ENCODE data around the gene ISYNA1. TPM values are rescaled to one million over a fixed set of nuclear protein-coding genes. Genes with fewer than 3 reads are reported as not detected.
A peak's percentile ranks its signal among the peaks of the same experiment; 100 is the strongest.

The ISYNA1 gene
- total RNA-seq, 1 donor from 2014 or later, result 18.3 TPM

DNA sequence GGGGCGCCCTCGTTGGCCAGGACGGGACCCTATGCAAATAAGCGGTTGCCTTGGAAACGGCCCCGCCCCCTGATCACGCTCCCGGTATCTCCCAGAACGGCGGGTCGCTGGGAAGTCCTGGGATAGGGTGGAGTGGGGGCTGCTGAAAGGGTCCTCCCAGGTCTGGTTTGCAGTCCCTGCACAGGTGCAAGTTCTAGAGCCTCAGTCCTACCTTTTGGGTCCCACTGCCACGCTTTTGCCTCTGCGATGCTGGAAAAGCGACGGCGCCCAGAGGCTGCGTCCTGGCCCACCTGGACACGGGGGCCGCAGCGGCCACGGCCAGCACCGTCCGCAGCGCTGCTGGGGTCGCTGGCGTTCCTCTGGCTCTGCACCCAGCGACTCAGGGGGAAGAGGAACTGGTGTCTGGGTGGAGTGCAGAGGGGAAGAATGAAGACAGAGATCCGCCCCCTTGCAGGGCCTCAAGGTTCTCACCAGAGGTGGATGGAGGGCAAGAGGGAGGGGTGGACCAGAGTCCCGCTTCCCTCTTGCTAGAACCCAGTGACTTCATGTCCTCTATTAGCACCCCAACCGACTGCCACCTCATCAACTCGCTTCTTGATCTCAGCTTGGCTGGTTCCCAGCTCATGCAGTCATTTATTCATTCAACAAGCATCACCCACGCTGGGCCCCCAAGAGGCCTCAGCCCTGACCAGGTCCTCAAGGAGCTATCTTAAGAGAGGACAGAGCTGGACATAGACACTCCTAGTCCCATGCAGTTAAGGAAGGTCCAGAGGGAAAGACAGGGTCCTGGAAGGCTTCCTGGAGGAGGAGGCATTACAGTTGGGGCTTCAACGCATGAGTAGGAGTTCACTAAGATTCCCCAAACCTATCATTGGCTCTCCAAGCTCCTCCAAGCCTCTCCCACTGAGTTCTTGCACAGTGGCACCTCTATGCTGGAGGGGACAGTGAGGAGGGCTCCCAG lies 40.4 kb downstream of the ISYNA1 start, which contains the start of gene LRRC25:
Gene LRRC25 (minus strand): TSS at position 381 of the 961 bp plus-strand sequence. CDS start 659 bp downstream, outside the sequence.
- no peak for DNase-seq (ENCODE audit: low spot score)

DNA sequence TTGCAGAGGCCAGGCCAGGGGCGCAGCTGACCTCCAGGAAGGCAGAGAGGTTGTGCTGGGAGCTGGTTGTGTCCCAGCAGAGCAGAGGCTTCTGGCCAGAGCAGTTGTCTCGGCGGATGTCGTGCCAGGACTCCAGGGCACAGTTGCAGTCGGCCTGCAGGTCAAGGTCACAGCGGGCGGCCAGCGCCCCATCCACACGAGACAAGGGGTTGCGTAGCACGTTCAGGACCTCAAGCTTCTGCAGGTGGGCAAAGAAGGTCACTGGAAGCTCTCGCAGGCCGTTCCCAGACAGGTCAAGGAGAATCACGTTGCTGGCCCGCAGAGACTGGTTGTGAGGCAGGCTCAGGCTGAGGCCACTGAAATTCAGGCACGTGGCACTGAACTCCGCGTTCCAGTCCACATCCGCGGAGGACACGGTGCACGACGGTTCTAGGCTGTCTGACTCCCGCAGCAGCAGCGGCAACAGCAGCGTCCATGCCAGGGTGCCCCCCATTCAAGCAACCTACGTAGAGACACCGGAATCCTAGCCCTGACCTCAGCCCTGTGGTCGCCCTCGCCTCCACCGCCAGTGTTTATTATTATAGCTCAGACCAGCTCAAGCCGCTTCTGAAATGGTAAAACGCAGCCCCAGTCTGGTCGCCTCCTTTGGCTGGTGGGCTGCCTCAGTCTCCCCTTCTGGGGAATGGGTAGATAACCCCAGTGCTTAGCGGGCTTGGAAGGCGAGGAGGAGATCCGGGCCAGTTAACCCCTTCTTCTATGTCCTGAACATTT lies 41.3 kb downstream of the ISYNA1 start:
- DNase-seq (ENCODE audit: low spot score), result no peak

DNA sequence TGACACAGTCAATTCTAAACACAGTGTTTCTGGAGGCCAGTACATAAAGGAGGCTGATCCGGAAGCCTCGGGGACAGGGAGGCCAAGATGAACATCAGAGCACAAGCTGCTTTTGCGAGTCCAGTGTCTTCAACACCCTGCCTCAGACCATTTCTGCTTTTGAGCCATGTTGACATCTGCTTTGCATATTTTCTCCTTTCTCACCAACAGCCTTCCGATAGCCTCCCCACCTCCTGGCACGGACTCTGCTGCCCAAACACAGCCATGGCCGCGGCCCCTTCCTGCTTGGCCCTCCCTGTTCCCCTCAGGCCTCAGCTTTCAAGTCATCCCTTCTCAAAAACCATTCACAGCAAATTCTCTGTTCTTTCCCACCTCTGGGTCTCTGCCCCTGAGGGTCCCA lies 44.1 kb downstream of the ISYNA1 start:
- no peak for DNase-seq (ENCODE audit: low spot score)

DNA sequence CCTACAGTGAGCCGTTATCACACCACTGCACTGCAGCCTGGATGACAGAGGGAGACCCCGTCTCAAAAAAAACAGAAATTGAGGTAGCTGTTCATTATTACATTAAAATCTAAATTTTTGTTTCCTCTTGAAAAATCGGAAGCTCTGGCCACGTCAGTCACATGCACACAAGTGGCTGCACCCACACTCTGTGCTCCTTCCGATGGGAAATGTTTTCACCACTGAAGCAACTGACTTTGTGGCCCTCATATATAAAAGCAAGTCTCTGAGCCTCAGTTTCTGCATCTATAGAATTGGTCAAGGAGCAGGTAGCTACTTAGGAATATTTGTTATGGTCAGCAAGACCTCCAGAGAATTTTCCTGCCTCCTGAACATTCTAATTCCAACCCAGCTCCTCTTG lies 45.0 kb downstream of the ISYNA1 start:
- no peak for DNase-seq (ENCODE audit: low spot score)

- no peak for DNase-seq (ENCODE audit: low spot score)
Measured at GRCh38 chr19:18392417-18392816, 45.5 kb downstream of the ISYNA1 start.

GRCh38 chr19:18391509-18392075 lies 46.3 kb downstream of the ISYNA1 start:
- no peak for DNase-seq (ENCODE audit: low spot score)

DNA sequence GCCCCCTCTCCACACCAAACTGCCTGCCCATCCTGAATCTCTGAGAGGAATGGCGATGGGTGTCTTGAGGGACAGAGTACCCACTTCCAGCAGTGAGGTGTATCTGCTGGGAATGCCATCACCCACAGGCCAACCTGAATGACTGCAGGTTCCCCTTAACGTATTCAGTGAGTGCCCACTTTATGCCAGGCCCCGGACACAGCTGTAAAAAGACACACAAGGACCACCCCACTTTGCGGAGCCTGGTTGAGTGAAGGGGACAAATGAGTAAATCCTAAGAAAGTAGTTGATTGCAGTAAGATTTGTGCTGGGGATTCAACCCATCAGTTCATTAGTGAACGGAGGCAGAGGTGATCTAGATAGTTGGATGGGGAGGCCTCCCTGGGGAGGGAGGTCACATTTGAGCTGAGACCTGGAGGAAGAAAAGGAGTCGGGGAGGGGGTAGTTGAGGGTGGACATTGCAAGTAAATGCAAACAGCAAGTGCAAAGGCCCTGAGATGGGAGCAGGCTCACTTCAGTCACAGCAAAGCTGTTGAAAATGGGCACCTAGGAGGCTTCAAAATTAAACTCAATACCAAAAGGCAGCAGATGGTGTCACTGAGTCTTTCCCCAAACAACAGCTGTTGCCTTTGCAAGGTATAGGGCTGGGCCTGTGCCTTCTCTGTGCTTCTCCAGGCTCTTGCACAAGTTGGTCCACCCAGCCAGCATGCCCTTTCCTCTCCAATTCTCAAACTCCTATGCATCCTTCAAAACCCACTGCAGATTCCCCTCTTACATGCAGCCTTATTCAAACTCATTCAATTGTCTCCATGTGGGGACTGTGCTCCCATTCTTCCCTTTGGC lies 47.6 kb downstream of the ISYNA1 start:
- DNase-seq (ENCODE audit: low spot score), result no peak

- no peak for DNase-seq (ENCODE audit: low spot score)
Measured at GRCh38 chr19:18389726-18390064, 48.2 kb downstream of the ISYNA1 start.

- DNase-seq (ENCODE audit: low spot score), result no peak
Measured at GRCh38 chr19:18388960-18389725, 48.8 kb downstream of the ISYNA1 start.

GRCh38 chr19:18388100-18388959 lies 49.6 kb downstream of the ISYNA1 start:
- DNase-seq (ENCODE audit: low spot score), result peak; percentile 97

- DNase-seq (ENCODE audit: low spot score), result no peak
Measured at GRCh38 chr19:18386543-18387271, 51.2 kb downstream of the ISYNA1 start.

DNA sequence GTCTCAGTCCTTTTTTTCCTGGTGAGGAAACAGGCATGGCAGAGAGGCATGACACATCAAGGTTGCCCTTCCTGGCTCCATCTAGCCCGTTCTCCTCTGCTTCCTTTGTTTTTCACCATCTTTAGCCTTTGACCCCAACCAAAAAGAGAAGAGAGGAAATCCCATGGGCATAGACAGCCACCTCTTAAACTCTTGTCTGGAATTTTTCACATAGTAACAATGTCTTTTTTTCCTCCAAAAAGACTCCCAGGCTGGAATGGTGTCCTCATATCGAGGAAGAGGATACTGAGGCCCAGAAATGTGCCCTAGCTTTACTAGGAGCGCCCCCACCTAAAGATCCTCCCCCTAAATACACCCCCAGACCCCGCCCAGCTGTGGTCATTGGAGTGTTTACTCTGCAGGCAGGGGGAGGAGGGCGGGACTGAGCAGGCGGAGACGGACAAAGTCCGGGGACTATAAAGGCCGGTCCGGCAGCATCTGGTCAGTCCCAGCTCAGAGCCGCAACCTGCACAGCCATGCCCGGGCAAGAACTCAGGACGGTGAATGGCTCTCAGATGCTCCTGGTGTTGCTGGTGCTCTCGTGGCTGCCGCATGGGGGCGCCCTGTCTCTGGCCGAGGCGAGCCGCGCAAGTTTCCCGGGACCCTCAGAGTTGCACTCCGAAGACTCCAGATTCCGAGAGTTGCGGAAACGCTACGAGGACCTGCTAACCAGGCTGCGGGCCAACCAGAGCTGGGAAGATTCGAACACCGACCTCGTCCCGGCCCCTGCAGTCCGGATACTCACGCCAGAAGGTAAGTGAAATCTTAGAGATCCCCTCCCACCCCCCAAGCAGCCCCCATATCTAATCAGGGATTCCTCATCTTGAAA lies 52.0 kb downstream of the ISYNA1 start, which contains the start of gene GDF15:
Gene GDF15 (plus strand): TSS at position 484 of the 868 bp plus-strand sequence. CDS start 32 bp downstream, at position 516.
- peak; percentile 91 for DNase-seq (ENCODE audit: low spot score)

DNA sequence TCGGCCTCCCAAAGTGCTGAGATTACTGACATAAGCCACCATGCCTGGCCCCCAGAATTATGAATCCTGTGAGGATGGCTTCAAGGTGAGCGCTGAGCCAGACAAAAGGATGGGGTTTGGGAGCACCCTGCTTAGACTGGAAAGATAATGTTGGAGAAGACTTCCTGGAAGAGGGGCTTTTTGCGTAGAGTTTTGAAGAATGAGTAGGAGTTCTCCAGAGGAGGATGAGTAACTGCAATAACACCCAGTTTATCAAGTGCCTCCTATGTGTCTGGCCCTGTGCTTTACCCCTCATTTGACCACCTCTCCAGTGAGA lies 52.6 kb downstream of the ISYNA1 start:
- DNase-seq (ENCODE audit: low spot score), result no peak

GRCh38 chr19:18384775-18385174 lies 53.2 kb downstream of the ISYNA1 start:
- DNase-seq (ENCODE audit: low spot score), result no peak

Data from mesenteric fat pad (tissue), 1 donor.